T47D (cell line): ENCODE measurements around the gene IGFL1.
A peak's percentile ranks its signal among the peaks of the same experiment; 100 is the strongest.
"Not testable (repeated sequence)": the region's sequence is repeated elsewhere in the genome, so short reads cannot be mapped to it uniquely, and the experiment has no call there.

Experiments used
- DNase-seq, 2 experiments: peaks; one replicate each; pipeline versions ENCODE4 v3.0.0 to v3.0.0-alpha.2; 2011 to 2012; ENCODE audit warnings: low read depth in 1 of 2, low spot score in 1 of 2
- JUND ChIP-seq: IDR thresholded peaks from 2 replicates; pipeline ENCODE4 v1.6.1; 2012; ENCODE audit warnings: low read depth
- in situ Hi-C: cut with HindIII; loops from 2 replicates; pipeline ENCODE4 v1.10.0; 2016; ENCODE audit warnings: low sequenced_read_pairs, low pct_unique_long_range_greater_than_20kb

The IGFL1 gene

DNA sequence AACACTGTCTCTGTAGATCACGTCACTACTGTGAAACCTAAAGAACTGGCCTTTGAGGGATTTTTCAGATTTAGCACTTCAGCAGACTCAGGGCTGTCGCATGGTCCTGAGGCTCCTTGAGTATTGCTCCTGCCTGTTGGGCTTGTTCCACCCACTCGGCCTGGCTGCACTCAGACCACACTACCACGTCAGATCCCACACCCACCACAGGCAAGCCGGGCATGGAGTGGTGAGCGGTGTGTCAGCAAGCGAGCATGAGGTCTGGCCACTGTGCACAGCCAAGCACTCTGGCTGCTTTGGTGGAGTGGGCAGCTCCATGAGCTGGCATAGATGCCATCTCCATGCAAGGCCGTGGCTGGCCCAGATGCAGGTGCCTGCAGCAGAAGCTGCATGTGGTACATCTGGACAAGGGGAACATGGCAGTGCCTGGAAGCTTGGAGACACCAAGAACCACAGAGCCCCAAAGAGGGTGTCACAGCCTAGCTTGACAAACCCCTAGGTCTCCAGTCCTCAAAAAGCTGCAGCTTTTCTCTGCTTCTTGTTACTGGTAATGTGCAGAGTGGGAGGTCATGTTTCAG, 9.4 kb upstream of the IGFL1 start:
- TF ChIP-seq JUND: no peak
- DNase-seq: no peak
- in situ Hi-C loops: no loop called here

GRCh38 chr19:46221152-46221551, 8.4 kb upstream of the IGFL1 start:
- in situ Hi-C loops: no loop called here
- DNase-seq: no peak
- no peak for TF ChIP-seq JUND

- in situ Hi-C loops: no loop called here
- TF ChIP-seq JUND: no peak
- peak; percentile 30 to 50 for DNase-seq
These were observed 7.4 kb upstream of the IGFL1 start for GRCh38 chr19:46221981-46222610.

DNA sequence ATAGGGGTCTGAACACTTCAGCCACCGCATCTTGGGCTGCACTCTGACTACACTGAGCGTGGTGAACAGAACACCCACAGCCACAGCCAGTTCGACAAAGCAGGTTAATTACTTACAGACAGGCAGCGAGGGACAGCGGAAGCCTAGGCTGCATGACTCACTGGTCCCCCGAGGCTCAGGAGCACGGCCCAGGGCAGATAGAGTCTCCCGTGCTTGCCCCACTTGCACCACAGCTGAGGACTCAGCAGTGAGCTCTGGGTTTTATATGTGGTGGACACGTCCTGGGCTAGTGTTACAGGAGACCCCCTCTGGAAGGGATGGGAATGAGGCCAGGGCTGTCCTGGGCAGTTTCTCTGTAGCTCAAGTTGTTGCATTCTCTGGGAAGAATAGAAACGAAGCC, 5.8 kb upstream of the IGFL1 start:
- in situ Hi-C loops, DNase-seq: not testable (repeated sequence)

- in situ Hi-C loops: no loop called here
These were observed 4.8 kb upstream of the IGFL1 start for GRCh38 chr19:46224773-46225172.

DNA sequence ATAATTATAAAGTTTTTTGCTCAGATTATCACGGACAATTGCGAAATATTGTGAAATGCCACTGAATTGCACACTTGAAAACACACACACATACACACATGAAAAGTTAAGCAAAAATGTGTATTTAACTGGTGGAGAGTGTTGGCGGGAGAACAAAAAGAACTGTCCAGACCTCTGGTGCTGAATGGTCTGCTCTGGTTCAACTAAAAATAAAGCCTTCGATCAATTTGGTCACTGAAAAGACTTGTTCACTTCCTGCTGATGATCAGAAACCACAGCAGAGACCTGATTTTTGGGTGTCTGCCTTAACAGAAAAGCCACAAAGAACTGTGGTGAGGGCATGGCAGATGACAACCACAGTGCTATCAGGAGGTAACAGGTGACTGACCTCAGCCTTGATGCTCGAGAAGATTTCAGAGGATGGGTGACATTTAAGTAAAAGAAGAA, 4.0 kb upstream of the IGFL1 start:
- TF ChIP-seq JUND: no peak
- DNase-seq: peak in 1 of 2 experiments; percentile 51
- in situ Hi-C loops: no loop called here

More at GRCh38 chr19:46224773-46225172, 4.8 kb upstream of the IGFL1 start:
- no peak for DNase-seq
- no peak for TF ChIP-seq JUND

DNA sequence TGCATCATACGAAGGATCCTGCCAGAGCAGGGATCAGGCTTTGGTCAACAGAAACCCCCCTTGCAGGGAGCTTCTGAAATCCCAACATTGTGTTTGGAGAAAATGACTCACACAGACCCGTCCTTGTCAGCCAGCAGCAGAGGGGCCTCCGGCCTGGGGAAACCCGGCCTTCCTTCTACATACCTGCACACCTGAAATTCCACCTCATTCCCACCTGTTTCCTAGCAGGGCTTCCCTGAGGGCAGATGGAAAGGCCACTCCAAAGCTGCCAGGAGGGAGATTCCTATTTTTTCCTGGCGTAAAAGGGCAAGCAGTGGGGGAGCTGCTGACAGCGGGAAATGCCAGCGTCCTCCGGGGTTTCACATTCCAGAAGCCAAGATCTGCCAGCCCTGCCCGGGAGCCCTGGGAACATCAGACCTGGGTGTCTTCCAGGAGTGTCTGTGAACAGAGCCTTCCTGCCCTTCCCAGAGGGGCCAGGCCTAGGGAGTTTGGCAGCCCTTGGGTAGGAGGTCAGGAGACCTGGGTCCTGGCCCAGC, 3.0 kb upstream of the IGFL1 start:
- no peak for DNase-seq
- in situ Hi-C loops: no loop called here
- no peak for TF ChIP-seq JUND

GRCh38 chr19:46232029-46232428, 2.5 kb downstream of the IGFL1 start:
- DNase-seq: peak; percentile 13 to 38
- no peak for TF ChIP-seq JUND
- in situ Hi-C loops: no loop called here

DNA sequence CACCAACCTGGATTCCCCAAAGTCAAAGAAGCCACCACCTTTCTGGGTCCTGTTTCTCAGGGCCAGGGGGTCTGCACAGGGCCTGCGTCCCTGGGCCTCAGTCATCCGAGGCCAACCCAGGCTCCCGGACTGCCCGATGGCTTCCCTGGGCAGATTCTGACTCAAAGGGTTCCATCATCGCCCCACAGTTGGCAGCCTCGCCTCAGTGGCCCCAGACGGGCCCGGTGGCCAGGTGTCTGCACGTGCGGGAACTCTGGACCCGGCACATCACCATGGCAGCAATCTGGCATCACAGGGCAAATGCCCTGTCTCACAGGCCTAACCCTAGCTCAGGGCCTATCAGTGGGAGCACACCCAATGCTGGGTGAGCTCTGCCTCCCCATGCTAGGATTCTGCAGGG, 2.9 kb downstream of the IGFL1 start:
- no peak for TF ChIP-seq JUND
- in situ Hi-C loops: no loop called here
- no peak for DNase-seq

DNA sequence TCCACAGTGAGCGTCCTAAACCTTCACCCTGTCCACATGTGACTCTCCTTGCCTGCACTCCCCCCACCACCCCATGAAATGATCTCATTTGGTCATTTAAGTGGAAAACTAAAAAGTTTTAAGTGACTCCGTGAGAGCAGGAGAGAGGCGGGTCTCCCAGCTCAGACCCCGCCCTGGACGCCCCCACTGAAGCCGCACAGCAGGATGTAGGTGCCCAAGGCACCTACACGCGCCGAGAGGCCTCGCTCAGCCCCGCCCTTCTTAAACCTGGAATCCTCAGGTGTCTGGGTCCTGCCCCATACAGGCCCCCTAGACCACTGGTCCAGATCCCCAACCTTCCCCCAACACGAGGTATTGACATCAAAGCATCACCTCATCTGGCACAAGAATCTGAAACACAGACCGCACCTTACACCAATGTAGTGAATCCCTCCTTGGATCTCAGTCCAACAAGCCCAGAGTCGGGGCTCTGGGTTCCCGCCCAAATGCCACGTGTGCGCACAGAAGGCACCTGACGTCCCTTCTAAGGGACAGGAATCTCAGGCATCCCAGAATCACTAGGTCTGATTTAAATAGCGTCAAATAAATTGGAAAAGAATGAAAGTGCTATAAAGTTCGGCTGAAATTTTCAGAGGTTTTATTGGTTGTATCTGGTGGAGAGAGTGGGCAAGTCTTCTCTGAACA, 3.5 kb downstream of the IGFL1 start:
- no peak for DNase-seq
- in situ Hi-C loops: no loop called here
- TF ChIP-seq JUND: no peak

GRCh38 chr19:46233871-46234270, 4.3 kb downstream of the IGFL1 start:
- in situ Hi-C loops: not testable (repeated sequence)
- DNase-seq: peak in 1 of 2 experiments; percentile 29

DNA sequence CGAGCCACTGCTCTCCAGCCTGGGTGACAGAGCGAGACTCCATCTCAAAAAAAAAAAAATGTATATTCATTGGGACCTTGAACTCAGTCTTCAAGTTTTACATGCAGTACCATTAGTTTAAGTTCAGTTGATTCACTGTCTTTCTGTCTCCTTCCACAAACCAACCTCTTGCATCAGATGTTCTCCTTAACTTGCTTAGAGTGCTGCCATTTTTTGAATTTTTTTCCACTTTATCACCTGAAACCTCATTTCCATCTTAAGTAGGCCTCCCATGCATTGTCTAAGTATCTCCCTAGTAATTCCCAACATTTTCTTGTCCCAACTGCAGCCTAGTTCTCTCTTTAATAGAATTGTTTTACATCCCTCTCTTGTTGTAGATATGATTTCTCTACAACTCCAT, 8.6 kb downstream of the IGFL1 start:
- DNase-seq, in situ Hi-C loops: not testable (repeated sequence)

DNA sequence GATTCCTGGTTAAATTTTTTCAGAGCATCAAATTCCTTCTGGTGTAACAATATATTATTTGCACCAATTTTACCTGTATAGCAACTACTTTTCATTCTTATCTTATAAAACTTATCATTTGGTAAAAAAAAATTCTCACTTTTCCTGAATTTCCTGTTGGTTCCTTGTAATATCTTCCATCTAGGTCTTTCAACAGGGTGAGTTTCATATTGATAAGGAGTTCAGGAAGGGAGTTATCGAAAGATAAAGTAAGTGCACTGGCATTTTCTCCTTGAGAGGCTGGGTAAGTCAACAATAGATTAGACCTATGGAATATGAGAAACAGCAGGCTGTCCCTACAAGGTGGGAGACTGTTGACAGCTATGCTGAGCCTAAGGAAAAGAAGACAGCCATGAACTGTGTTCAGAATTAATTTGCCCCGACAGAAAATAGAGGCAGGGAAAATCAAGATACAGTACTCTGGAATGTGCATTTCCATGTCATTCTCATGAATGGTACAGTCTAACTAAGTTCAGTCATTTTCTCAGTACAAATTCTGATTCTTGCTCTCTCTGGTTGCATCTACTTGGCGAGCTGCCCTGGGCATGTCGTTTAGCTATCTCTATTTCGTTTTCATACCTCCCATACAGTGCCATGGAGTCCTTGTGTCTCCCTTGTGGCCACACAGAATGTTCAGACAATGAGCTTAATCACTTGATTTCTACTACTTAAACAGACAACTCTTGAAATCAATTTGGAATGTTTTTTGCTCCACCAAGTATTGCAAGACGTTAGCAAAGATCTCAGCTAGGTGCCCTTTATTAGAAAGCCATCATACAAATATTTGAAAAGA, 9.9 kb downstream of the IGFL1 start:
- no peak for DNase-seq
- no peak for TF ChIP-seq JUND
- in situ Hi-C loops: no loop called here
